Tibial nerve (tissue), 3 donors: ENCODE data around the gene MAP3K4.

Source experiments
- POLR2A ChIP-seq, 2 donors: fragments of 450-650 bp; IDR thresholded peaks; one replicate each; pipeline ENCODE4 v1.6.1; 2017; ENCODE audit warnings: antibody characterized with exemption in 2 of 2, mild to moderate bottlenecking in 2 of 2, moderate library complexity in 2 of 2
- TF ChIP-seq, protein P1 (sequence below), 5 experiments: fragments of 200-600 bp in 3 of 5; fragments of 450-650 bp in 2 of 5; sonication (generic) in 3 of 5; IDR thresholded peaks; one replicate each; pipeline ENCODE4 v1.5.1; 2016 to 2019; ENCODE audit warnings: antibody characterized with exemption in 5 of 5, mild to moderate bottlenecking in 3 of 5, moderate library complexity in 2 of 5

DNA sequence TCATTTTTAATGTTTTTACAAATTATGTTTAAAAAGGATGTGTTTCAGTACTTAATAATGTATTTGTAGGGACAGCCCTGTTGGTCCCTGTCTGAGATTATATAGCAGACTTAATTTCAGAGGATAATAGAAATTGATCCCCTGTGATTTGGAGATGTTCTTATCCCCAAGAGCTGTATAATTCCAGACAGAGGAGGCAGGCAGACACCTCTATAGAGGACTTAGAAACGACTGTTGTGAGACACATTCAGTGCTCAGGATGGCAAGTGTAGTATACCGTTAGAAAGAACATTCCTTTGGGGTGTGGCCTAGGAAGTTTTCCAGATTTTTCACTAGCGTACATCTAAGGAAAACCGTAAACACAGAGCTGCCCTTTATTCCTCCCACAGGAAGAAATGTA, 117.8 kb downstream of the MAP3K4 start:
- TF ChIP-seq, protein P1, sequence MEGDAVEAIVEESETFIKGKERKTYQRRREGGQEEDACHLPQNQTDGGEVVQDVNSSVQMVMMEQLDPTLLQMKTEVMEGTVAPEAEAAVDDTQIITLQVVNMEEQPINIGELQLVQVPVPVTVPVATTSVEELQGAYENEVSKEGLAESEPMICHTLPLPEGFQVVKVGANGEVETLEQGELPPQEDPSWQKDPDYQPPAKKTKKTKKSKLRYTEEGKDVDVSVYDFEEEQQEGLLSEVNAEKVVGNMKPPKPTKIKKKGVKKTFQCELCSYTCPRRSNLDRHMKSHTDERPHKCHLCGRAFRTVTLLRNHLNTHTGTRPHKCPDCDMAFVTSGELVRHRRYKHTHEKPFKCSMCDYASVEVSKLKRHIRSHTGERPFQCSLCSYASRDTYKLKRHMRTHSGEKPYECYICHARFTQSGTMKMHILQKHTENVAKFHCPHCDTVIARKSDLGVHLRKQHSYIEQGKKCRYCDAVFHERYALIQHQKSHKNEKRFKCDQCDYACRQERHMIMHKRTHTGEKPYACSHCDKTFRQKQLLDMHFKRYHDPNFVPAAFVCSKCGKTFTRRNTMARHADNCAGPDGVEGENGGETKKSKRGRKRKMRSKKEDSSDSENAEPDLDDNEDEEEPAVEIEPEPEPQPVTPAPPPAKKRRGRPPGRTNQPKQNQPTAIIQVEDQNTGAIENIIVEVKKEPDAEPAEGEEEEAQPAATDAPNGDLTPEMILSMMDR (IDR thresholded peaks at IDR 0.05): no peak
- TF ChIP-seq POLR2A (IDR thresholded peaks at IDR 0.05): no peak
